Measurements from ENCODE around the gene RAB37.

DNA sequence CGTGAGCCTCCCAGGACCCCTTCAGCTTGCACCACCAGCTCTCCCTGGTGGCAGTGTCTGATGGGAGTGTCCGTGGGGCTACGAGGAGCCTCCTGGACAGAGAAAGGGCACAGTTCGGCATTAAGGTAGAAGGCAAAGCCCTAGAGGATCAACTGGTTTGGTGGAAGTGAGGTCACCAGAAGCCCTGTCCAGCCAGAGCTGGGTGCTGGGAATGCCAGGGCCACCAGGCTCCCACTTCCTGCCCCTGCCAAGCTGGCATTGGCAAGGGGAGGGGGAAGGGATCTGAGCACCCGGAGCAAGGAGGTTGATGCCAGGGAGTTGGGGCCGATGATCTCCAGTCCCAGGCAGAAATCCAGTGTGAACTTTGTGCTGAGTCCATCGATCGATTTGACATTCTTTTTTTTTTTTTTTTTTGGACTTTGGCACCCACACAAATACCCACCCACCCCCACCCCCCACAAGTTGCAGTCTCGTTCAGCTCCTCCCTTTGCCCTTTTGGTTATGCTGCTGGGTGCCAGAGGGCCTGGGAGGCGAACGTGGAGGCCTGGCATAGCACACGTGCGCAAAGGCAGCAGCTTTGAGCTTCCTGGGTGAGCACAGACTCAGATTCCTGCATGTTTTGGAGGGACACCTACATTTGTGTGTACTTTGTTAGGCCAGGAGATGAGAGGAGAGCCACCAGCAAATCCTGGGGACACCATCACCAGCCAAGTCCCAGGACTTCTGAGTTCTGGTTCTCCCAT lies 13.4 kb downstream of the RAB37 start:
- TF ChIP-seq, protein P1, sequence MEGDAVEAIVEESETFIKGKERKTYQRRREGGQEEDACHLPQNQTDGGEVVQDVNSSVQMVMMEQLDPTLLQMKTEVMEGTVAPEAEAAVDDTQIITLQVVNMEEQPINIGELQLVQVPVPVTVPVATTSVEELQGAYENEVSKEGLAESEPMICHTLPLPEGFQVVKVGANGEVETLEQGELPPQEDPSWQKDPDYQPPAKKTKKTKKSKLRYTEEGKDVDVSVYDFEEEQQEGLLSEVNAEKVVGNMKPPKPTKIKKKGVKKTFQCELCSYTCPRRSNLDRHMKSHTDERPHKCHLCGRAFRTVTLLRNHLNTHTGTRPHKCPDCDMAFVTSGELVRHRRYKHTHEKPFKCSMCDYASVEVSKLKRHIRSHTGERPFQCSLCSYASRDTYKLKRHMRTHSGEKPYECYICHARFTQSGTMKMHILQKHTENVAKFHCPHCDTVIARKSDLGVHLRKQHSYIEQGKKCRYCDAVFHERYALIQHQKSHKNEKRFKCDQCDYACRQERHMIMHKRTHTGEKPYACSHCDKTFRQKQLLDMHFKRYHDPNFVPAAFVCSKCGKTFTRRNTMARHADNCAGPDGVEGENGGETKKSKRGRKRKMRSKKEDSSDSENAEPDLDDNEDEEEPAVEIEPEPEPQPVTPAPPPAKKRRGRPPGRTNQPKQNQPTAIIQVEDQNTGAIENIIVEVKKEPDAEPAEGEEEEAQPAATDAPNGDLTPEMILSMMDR (IDR thresholded peaks at IDR 0.05), result no peak
- TF ChIP-seq POLR2A (IDR thresholded peaks at IDR 0.05), result no peak

Measured in testis (tissue), 2 donors.